Neuronal stem cell (in vitro differentiated cells): ENCODE measurements around the gene CDH13.
A peak's percentile ranks its signal among the peaks of the same experiment; 100 is the strongest.

Experiments
- DNase-seq: peaks from one replicate; pipeline ENCODE4 v3.0.0-alpha.2; 2013; ENCODE audit warnings: low spot score
- H2AFZ ChIP-seq: one replicate; pipeline ENCODE4 v1.6.1; 2013; ENCODE audit warnings: mild to moderate bottlenecking, low read length, inconsistent platforms
- H2AK5ac ChIP-seq: 2 replicates; pipeline ENCODE4 v1.6.1; 2013; ENCODE audit warnings: low read depth, mild to moderate bottlenecking, inconsistent platforms, low read length, moderate library complexity, mixed read lengths
- H2BK120ac ChIP-seq: 2 replicates; pipeline ENCODE4 v1.6.1; 2013; ENCODE audit warnings: low read depth, mild to moderate bottlenecking, inconsistent platforms, low read length, moderate library complexity, mixed read lengths
- H2BK12ac ChIP-seq: one replicate; pipeline ENCODE4 v1.6.1; 2013; ENCODE audit warnings: low read length, inconsistent platforms
- H2BK15ac ChIP-seq: 2 replicates; pipeline ENCODE4 v1.6.1; 2013; ENCODE audit warnings: mild to moderate bottlenecking, low read length, inconsistent platforms, mixed read lengths
- H2BK5ac ChIP-seq: one replicate; pipeline ENCODE4 v1.6.1; 2013; ENCODE audit warnings: inconsistent platforms, mild to moderate bottlenecking, low read length, moderate library complexity
- H3K14ac ChIP-seq: one replicate; pipeline ENCODE4 v1.6.1; 2013; ENCODE audit warnings: low read length, inconsistent platforms
- H3K18ac ChIP-seq: 2 replicates; pipeline ENCODE4 v1.6.1; 2013; ENCODE audit warnings: low read length, inconsistent platforms
- H3K23ac ChIP-seq: 2 replicates; pipeline ENCODE4 v1.6.1; 2013; ENCODE audit warnings: low read depth, mild to moderate bottlenecking, mixed read lengths, low read length, inconsistent platforms; ENCODE audit not compliant: poor library complexity
- H3K27ac ChIP-seq: replicated peaks from 3 replicates; pipeline ENCODE4 v1.5.1; 2013; ENCODE audit warnings: low read length, inconsistent platforms
- H3K27me3 ChIP-seq, 3 experiments: 2 replicates each; pipeline ENCODE4 v1.6.1; 2013; ENCODE audit warnings: low read length in 3 of 3, mild to moderate bottlenecking in 2 of 3, inconsistent platforms in 1 of 3, low read depth in 1 of 3, mixed read lengths in 1 of 3, moderate library complexity in 1 of 3; ENCODE audit not compliant: control insufficient read depth in 3 of 3, insufficient read depth in 3 of 3
- H3K36me3 ChIP-seq, 2 donors: replicated peaks in 1 of 2; 2 replicates each; pipeline ENCODE4 v1.6.1; 2013; ENCODE audit warnings: low read length in 2 of 2; ENCODE audit not compliant: control insufficient read depth in 2 of 2, insufficient read depth in 2 of 2
- H3K4ac ChIP-seq: 2 replicates; pipeline ENCODE4 v1.6.1; 2013; ENCODE audit warnings: inconsistent platforms, mild to moderate bottlenecking, low read length, moderate library complexity
- H3K4me1 ChIP-seq, 2 donors: 1 replicate in 1 of 2; 2 replicates in 1 of 2; pipeline ENCODE4 v1.6.1; 2013; ENCODE audit warnings: low read length in 2 of 2, low read depth in 1 of 2; ENCODE audit not compliant: control insufficient read depth in 2 of 2, insufficient read depth in 1 of 2
- H3K4me2 ChIP-seq: one replicate; pipeline ENCODE4 v1.6.1; 2013; ENCODE audit warnings: mild to moderate bottlenecking, low read length, inconsistent platforms; ENCODE audit not compliant: insufficient read depth, poor library complexity, severe bottlenecking
- H3K4me3 ChIP-seq, 2 donors: 2 replicates each; pipeline ENCODE4 v1.5.1; 2013; ENCODE audit warnings: low read length in 2 of 2, mild to moderate bottlenecking in 2 of 2, inconsistent platforms in 1 of 2, moderate library complexity in 1 of 2
- H3K79me1 ChIP-seq: one replicate; pipeline ENCODE4 v1.6.1; 2013; ENCODE audit warnings: low read depth, mild to moderate bottlenecking, inconsistent platforms, low read length, moderate library complexity
- H3K9ac ChIP-seq: one replicate; pipeline ENCODE4 v1.6.1; 2013; ENCODE audit warnings: mild to moderate bottlenecking, low read depth, low read length, inconsistent platforms; ENCODE audit not compliant: poor library complexity
- H3K9me3 ChIP-seq, 2 donors: replicated peaks in 1 of 2; 2 replicates each; pipeline versions ENCODE3 to v1.6.1; 2013; ENCODE audit warnings: low read length in 2 of 2, mild to moderate bottlenecking in 2 of 2, inconsistent platforms in 1 of 2, low read depth in 1 of 2, mixed read lengths in 1 of 2, moderate library complexity in 1 of 2; ENCODE audit not compliant: control insufficient read depth in 2 of 2, insufficient read depth in 1 of 2
- H4K8ac ChIP-seq: one replicate; pipeline ENCODE4 v1.6.1; 2013; ENCODE audit warnings: low read depth, mild to moderate bottlenecking, inconsistent platforms, low read length, moderate library complexity
- H4K91ac ChIP-seq: one replicate; pipeline ENCODE4 v1.6.1; 2013; ENCODE audit warnings: low read length, low read depth, mild to moderate bottlenecking, inconsistent platforms; ENCODE audit not compliant: poor library complexity
- WGBS, 2 donors: extraction: QIAGEN DNeasy Blood & Tissue Kit; methylation state at CpG; one replicate each; pipeline ENCODE4 v1.1.7; 2013; ENCODE audit warnings: missing lambda C conversion rate in 2 of 2, mixed read lengths in 1 of 2; ENCODE audit not compliant: insufficient read length in 2 of 2, insufficient replicate concordance in 1 of 2; ENCODE audit errors: extremely low coverage in 2 of 2; 5-methylcytosine and 5-hydroxymethylcytosine counted together

Gene CDH13

DNA sequence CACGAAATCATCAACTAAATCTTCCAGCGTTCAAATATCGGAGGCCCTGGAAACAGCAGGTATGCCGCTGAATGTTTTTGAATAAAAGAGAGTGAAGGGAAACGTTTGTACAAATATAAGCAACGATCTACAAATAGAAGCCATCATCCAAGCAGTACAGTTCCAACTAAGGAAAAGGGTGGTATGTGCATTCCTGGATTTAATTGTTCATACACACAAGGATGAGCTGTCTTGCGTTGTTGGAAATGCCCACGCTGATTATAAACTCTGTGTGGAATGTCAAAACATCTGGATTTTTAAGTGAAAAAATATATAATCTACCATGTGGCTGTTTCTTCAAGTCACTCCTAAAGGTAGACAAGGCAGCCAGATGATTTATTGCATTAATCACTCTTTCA is 989.2 kb downstream of the CDH13 start:
- H4K8ac ChIP-seq: no peak overlapping the region
- H2BK120ac ChIP-seq: no peak overlapping the region
- peak overlapping the region; percentile 3 for H2AFZ ChIP-seq
- no peak overlapping the region for H2BK5ac ChIP-seq
- DNase-seq: no peak
- no peak overlapping the region for H2BK15ac ChIP-seq
- no peak overlapping the region for H3K4me3 ChIP-seq
- no peaks in the 10 kb centered on the region for H3K36me3 ChIP-seq
- H3K18ac ChIP-seq: no peak overlapping the region
- H3K79me1 ChIP-seq: no peaks in the 10 kb centered on the region
- H3K14ac ChIP-seq: no peak overlapping the region
- H3K4me2 ChIP-seq: no peak overlapping the region
- WGBS, 2 donors: no CpG with 5 or more reads among the region's 8 CpGs
- H3K27ac ChIP-seq: no peak overlapping the region
- H4K91ac ChIP-seq: no peak overlapping the region
- H2AK5ac ChIP-seq: no peak overlapping the region
- peaks cover 0 to 6% of the 10 kb centered on the region in 2 donors for H3K4me1 ChIP-seq
- H2BK12ac ChIP-seq: no peak overlapping the region
- H3K23ac ChIP-seq: no peak overlapping the region
- no peaks in the 10 kb centered on the region for H3K27me3 ChIP-seq
- no peak overlapping the region for H3K4ac ChIP-seq
- peaks cover 0 to 2% of the 10 kb centered on the region in 2 donors for H3K9me3 ChIP-seq
- H3K9ac ChIP-seq: no peak overlapping the region

DNA sequence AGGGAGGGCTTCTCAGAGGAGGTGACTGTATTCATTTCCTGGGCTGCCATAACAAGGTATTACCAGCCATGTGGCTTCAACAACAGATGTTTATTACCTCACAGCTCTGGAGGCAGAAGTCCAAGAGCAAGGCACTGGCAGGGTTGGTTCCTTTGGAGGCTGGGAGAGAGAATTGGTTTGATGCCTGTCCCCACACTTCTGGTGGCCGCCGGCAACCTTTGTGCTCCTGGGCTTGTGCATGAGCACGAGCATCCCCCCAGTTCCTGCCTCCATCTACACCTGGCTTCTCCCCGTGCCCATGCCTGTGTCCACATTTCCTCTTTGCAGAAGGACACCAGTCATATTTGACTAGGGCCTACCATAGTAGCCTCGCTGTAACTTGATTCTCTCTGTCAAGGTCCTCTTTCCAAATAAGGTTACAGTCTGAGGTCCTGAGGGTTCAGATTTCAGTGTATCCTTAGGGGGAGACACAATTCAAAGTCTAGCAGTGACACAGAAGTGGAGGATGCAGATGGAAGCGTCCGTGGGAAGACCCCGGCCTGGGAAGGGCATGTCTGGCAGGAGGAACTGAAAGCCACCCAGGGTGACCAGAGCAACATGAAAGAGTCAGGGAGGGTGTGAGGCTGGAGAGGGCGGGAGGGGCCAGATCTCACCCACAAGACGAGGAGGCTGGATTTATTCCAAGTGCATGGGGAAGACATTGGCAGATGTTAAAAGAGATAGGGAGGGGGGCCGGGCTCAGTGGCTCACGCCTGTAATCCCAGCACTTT is 992.8 kb downstream of the CDH13 start:
- WGBS, 2 donors: no CpG with 5 or more reads among the region's 12 CpGs
- no peak overlapping the region for H4K8ac ChIP-seq
- no peak overlapping the region for H3K4me3 ChIP-seq
- DNase-seq: no peak
- no peak overlapping the region for H3K4me2 ChIP-seq
- H2BK12ac ChIP-seq: no peak overlapping the region
- no peaks in the 10 kb centered on the region for H3K79me1 ChIP-seq
- no peak overlapping the region for H3K18ac ChIP-seq
- H2AK5ac ChIP-seq: no peak overlapping the region
- peaks cover 2 to 13% of the 10 kb centered on the region in 2 donors for H3K4me1 ChIP-seq
- no peak overlapping the region for H2AFZ ChIP-seq
- H3K4ac ChIP-seq: no peak overlapping the region
- H2BK120ac ChIP-seq: no peak overlapping the region
- no peaks in the 10 kb centered on the region for H3K27me3 ChIP-seq
- no peak overlapping the region for H3K9ac ChIP-seq
- H3K36me3 ChIP-seq: no peaks in the 10 kb centered on the region
- H3K27ac ChIP-seq: no peak overlapping the region
- H3K14ac ChIP-seq: no peak overlapping the region
- no peak overlapping the region for H2BK15ac ChIP-seq
- H3K9me3 ChIP-seq: peaks cover 0 to 2% of the 10 kb centered on the region in 2 donors
- H4K91ac ChIP-seq: no peak overlapping the region
- no peak overlapping the region for H3K23ac ChIP-seq
- H2BK5ac ChIP-seq: no peak overlapping the region

DNA sequence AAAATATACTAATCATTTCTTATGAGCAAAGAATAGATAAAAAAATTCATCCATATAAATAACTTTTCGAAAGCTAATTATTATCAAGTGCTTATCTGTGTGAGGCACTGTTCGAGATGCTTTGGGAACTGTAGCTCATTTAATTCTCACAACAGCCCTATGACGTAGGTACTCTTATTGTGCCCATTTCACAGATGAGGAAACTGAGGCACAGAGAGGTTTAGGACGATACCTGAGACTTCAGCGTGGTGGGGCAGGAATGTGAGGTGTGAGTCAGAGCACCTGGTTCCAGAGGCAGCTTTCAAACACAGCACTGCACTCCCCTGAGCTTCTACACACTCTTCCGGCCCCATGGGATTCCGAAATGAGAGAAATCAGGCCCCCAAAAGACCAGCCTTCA is 995.2 kb downstream of the CDH13 start:
- no peak overlapping the region for H3K27ac ChIP-seq
- H3K79me1 ChIP-seq: no peaks in the 10 kb centered on the region
- H3K9ac ChIP-seq: no peak overlapping the region
- no peak overlapping the region for H2BK5ac ChIP-seq
- H3K27me3 ChIP-seq: no peaks in the 10 kb centered on the region
- no peak overlapping the region for H3K4ac ChIP-seq
- no peak overlapping the region for H2BK15ac ChIP-seq
- no peak overlapping the region for H2AK5ac ChIP-seq
- peaks cover 0 to 2% of the 10 kb centered on the region in 2 donors for H3K9me3 ChIP-seq
- no peak overlapping the region for H2AFZ ChIP-seq
- H2BK12ac ChIP-seq: no peak overlapping the region
- no peak overlapping the region for H3K23ac ChIP-seq
- H3K4me3 ChIP-seq: no peak overlapping the region
- no peak for DNase-seq
- peaks cover 8 to 12% of the 10 kb centered on the region in 2 donors for H3K4me1 ChIP-seq
- H4K91ac ChIP-seq: no peak overlapping the region
- H2BK120ac ChIP-seq: no peak overlapping the region
- no peak overlapping the region for H3K14ac ChIP-seq
- H4K8ac ChIP-seq: no peak overlapping the region
- no CpG with 5 or more reads among the region's 7 CpGs for WGBS, 2 donors
- no peaks in the 10 kb centered on the region for H3K36me3 ChIP-seq
- H3K4me2 ChIP-seq: no peak overlapping the region
- H3K18ac ChIP-seq: no peak overlapping the region

DNA sequence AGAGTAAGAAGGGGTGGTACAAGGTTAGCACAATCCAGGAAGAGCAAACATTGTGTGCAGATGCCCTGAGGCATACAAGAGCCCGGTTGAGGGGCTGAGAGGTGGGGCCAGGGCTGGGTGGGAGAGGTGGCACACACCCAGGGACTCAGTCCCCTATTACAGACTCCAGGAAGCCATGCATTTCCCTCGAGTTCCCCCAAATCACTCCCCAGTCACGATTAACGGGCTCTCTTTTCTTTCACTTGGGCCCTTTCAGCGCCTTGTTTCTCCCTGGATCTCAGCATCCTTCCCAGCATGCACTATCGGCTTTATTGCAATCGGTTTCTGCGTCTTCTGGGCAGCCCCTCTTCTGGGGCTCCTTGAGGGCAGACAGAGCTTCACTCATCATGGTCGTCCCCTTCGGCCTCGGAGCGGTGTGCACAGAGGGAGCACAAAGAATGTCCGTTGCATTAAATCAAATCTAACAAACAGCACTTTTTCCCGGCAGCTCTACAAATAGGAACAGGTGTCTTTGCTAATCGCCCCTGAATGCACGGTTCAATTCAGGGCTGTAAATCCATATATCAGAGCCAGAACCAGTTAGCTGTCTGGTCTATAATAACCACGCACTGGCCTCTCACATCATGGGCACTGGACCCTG is 996.4 kb downstream of the CDH13 start:
- Histone ChIP-seq H3K27me3 (no peaks in the 10 kb centered on the region), H3K4me2 (no peak overlapping the region), H3K27ac (no peak overlapping the region), H4K91ac (no peak overlapping the region), H3K4me3 (no peak overlapping the region), H3K79me1 (no peaks in the 10 kb centered on the region), H3K23ac (no peak overlapping the region), H3K14ac (no peak overlapping the region), H2BK15ac (no peak overlapping the region), H2BK120ac (no peak overlapping the region), H2BK5ac (no peak overlapping the region), H2BK12ac (no peak overlapping the region), H3K36me3 (no peaks in the 10 kb centered on the region), H3K4ac (no peak overlapping the region), H4K8ac (no peak overlapping the region), H3K18ac (no peak overlapping the region), H3K9ac (no peak overlapping the region), H3K9me3 (peaks cover 0 to 2% of the 10 kb centered on the region in 2 donors), H2AFZ (no peak overlapping the region), H3K4me1 (peaks cover 8 to 12% of the 10 kb centered on the region in 2 donors), H2AK5ac (no peak overlapping the region)
- WGBS, 2 donors: no CpG with 5 or more reads among the region's 17 CpGs
- no peak for DNase-seq
